Measurements from ENCODE around the gene ADIPOQ.
"Not testable (repeated sequence)": the region's sequence is repeated elsewhere in the genome, so short reads cannot be mapped to it uniquely, and the experiment has no call there.

DNA sequence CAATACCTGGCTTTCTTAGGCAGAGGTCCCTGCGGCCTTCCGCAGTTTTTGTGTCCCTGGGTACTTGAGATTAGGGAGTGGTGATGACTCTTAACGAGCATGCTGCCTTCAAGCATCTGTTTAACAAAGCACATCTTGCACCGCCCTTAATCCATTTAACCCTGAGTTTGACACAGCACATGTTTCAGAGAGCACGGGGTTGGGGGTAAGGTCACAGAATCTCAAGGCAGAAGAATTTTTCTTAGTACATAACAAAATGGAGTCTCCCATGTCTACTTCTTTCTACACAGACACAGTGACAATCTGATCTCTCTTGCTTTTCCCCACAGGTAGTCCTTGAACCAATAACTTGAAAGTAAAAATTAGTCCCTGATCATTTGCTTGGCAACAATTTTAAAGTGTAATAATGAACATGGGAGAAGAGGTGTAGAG is 45.0 kb downstream of the ADIPOQ start:
- TF ChIP-seq, protein P1, sequence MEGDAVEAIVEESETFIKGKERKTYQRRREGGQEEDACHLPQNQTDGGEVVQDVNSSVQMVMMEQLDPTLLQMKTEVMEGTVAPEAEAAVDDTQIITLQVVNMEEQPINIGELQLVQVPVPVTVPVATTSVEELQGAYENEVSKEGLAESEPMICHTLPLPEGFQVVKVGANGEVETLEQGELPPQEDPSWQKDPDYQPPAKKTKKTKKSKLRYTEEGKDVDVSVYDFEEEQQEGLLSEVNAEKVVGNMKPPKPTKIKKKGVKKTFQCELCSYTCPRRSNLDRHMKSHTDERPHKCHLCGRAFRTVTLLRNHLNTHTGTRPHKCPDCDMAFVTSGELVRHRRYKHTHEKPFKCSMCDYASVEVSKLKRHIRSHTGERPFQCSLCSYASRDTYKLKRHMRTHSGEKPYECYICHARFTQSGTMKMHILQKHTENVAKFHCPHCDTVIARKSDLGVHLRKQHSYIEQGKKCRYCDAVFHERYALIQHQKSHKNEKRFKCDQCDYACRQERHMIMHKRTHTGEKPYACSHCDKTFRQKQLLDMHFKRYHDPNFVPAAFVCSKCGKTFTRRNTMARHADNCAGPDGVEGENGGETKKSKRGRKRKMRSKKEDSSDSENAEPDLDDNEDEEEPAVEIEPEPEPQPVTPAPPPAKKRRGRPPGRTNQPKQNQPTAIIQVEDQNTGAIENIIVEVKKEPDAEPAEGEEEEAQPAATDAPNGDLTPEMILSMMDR (IDR thresholded peaks at IDR 0.05), result not testable (repeated sequence)
- TF ChIP-seq POLR2A (IDR thresholded peaks at IDR 0.05), result not testable (repeated sequence)

All from Peyer's patch (tissue), 4 donors.